Measurements from ENCODE around the gene MTERF4.

Gene MTERF4

GRCh38 chr2:241091201-241091600 is 10.9 kb downstream of the MTERF4 start:
- no peak for DNase-seq (ENCODE audit: low read depth in 4 of 4, low spot score in 1 of 4)

- DNase-seq (ENCODE audit: low read depth in 4 of 4, low spot score in 1 of 4) = no peak
Observed at GRCh38 chr2:241088791-241089732, 13.0 kb downstream of the MTERF4 start.

GRCh38 chr2:241088376-241088775 is 13.7 kb downstream of the MTERF4 start:
- DNase-seq (ENCODE audit: low read depth in 4 of 4, low spot score in 1 of 4) = no peak

- DNase-seq (ENCODE audit: low read depth in 4 of 4, low spot score in 1 of 4) = no peak
Observed at GRCh38 chr2:241087420-241088268, 14.4 kb downstream of the MTERF4 start.

GRCh38 chr2:241084856-241085444 is 17.1 kb downstream of the MTERF4 start:
- no peak for DNase-seq (ENCODE audit: low read depth in 4 of 4, low spot score in 1 of 4)

GRCh38 chr2:241083091-241083415 is 19.0 kb downstream of the MTERF4 start:
- DNase-seq (ENCODE audit: low read depth in 4 of 4, low spot score in 1 of 4) = no peak

GRCh38 chr2:241082341-241083090 is 19.6 kb downstream of the MTERF4 start:
- DNase-seq (ENCODE audit: low read depth in 4 of 4, low spot score in 1 of 4) = no peak

GRCh38 chr2:241081643-241082340 is 20.3 kb downstream of the MTERF4 start:
- DNase-seq (ENCODE audit: low read depth in 4 of 4, low spot score in 1 of 4) = no peak

- DNase-seq (ENCODE audit: low read depth in 4 of 4, low spot score in 1 of 4) = no peak
Observed at GRCh38 chr2:241081190-241081642, 20.9 kb downstream of the MTERF4 start.

GRCh38 chr2:241080405-241081189 is 21.5 kb downstream of the MTERF4 start:
- no peak for DNase-seq (ENCODE audit: low read depth in 4 of 4, low spot score in 1 of 4)

- DNase-seq (ENCODE audit: low read depth in 4 of 4, low spot score in 1 of 4) = no peak
Observed at GRCh38 chr2:241074901-241075540, 27.1 kb downstream of the MTERF4 start.

GRCh38 chr2:241074065-241074818 is 27.8 kb downstream of the MTERF4 start:
- no peak for DNase-seq (ENCODE audit: low read depth in 4 of 4, low spot score in 1 of 4)

GRCh38 chr2:241073166-241074064 is 28.7 kb downstream of the MTERF4 start:
- no peak for DNase-seq (ENCODE audit: low read depth in 4 of 4, low spot score in 1 of 4)

- DNase-seq (ENCODE audit: low read depth in 4 of 4, low spot score in 1 of 4) = no peak
Observed at GRCh38 chr2:241072553-241073165, 29.4 kb downstream of the MTERF4 start.

GRCh38 chr2:241072151-241072550 is 29.9 kb downstream of the MTERF4 start:
- DNase-seq (ENCODE audit: low read depth in 4 of 4, low spot score in 1 of 4) = no peak

GRCh38 chr2:241071677-241072111 is 30.4 kb downstream of the MTERF4 start:
- DNase-seq (ENCODE audit: low read depth in 4 of 4, low spot score in 1 of 4) = no peak
